Esophagus muscularis mucosa (tissue), 4 donors: ENCODE results near the gene MACROD2.

Experiments used
- EP300 ChIP-seq: sonication (generic); formaldehyde crosslinking; IDR thresholded peaks from one replicate; pipeline ENCODE4 v1.6.1; 2017; ENCODE audit warnings: antibody characterized with exemption
- POLR2A ChIP-seq: fragments of 450-650 bp; IDR thresholded peaks from one replicate; pipeline ENCODE4 v1.6.1; 2017; ENCODE audit warnings: antibody characterized with exemption, moderate library complexity, mild to moderate bottlenecking, low read depth
- POLR2AphosphoS5 ChIP-seq, 2 donors: sonication (generic); formaldehyde crosslinking; IDR thresholded peaks; one replicate each; pipeline ENCODE4 v1.6.1; 2017; ENCODE audit warnings: antibody characterized with exemption in 2 of 2
- TF ChIP-seq, protein P1 (sequence below), 3 experiments: fragments of 200-600 bp in 2 of 3; fragments of 450-650 bp in 1 of 3; sonication (generic) in 2 of 3; IDR thresholded peaks; one replicate each; pipeline ENCODE4 v1.5.1; 2017 to 2019; ENCODE audit warnings: antibody characterized with exemption in 3 of 3, mild to moderate bottlenecking in 2 of 3, moderate library complexity in 1 of 3

DNA sequence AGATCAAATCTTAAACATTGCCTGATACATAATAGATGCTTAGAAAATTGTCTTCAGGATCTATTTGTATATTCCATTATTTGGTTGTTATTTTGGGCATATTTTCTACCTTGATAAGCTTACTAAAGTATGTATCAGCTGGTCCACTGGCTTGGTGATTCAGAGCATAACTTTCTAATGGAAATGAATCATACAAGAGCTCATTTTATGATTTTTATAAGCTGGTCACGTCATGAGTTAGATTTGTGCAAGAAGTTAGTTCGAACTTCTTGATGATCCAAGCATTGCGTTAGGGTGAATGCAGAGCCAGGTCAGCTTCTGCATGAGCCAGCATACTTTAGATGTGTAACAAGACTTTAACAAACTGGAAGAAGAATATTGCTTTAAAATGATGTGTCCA is 486.5 kb downstream of the MACROD2 start:
- TF ChIP-seq, protein P1, sequence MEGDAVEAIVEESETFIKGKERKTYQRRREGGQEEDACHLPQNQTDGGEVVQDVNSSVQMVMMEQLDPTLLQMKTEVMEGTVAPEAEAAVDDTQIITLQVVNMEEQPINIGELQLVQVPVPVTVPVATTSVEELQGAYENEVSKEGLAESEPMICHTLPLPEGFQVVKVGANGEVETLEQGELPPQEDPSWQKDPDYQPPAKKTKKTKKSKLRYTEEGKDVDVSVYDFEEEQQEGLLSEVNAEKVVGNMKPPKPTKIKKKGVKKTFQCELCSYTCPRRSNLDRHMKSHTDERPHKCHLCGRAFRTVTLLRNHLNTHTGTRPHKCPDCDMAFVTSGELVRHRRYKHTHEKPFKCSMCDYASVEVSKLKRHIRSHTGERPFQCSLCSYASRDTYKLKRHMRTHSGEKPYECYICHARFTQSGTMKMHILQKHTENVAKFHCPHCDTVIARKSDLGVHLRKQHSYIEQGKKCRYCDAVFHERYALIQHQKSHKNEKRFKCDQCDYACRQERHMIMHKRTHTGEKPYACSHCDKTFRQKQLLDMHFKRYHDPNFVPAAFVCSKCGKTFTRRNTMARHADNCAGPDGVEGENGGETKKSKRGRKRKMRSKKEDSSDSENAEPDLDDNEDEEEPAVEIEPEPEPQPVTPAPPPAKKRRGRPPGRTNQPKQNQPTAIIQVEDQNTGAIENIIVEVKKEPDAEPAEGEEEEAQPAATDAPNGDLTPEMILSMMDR (IDR thresholded peaks at IDR 0.05) = no peak
- TF ChIP-seq POLR2AphosphoS5 (IDR thresholded peaks at IDR 0.05) = no peak
- no peak for TF ChIP-seq POLR2A
- TF ChIP-seq EP300 = no peak
